ENCODE data around the gene CEACAM16.
A peak's percentile ranks its signal among the peaks of the same experiment; 100 is the strongest.

CEACAM16 gene

GRCh38 chr19:44726465-44726864 is 27.5 kb downstream of the CEACAM16 start:
- DNase-seq, result no peak

DNA sequence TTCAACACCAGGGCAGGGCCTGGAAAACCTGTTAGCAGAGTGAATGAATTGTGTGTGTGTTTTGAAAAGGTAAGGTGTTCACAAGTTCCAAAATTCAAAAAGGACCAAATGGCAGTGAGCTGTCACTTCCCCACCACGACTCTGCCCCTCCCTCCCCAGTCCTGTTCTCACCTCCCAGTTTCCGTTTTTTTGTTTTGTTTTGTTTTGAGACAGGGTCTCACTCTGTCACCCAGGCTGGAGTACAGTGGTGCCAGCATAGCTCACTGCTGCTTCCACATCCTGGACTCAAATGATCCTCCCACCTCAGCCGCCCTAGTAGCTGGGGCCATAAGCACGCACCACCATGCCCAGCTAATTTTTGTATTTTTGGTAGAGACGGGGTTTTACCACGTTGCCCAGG is 29.2 kb downstream of the CEACAM16 start:
- no peak for DNase-seq

DNA sequence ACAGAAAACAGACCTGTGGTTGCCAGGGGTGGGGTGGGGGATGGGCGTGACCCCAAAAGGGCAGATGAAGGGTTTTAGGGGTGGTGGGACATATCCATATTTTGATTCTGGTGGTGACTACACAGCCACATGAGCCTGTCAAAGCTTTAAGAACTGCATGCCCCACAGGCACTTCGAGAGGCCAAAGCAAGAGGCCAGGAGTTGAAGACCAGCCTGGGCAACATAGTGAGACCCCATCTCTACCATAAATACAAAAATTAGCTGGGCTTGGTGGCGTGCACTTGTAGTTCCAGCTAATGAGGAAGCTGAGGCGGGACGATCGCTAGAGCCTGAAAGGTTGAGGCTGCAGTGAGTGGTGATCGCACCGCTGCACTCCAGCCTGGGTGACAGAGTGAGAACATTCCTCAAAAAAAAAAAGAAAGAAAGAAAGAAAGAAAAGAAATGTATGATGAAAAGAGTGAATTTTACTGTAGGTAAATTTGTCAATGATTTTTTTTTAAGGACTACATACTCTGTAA is 30.6 kb downstream of the CEACAM16 start:
- DNase-seq, result no peak

GRCh38 chr19:44731081-44731480 is 32.1 kb downstream of the CEACAM16 start:
- DNase-seq, result no peak

GRCh38 chr19:44731622-44732021 is 32.7 kb downstream of the CEACAM16 start:
- no peak for DNase-seq

DNA sequence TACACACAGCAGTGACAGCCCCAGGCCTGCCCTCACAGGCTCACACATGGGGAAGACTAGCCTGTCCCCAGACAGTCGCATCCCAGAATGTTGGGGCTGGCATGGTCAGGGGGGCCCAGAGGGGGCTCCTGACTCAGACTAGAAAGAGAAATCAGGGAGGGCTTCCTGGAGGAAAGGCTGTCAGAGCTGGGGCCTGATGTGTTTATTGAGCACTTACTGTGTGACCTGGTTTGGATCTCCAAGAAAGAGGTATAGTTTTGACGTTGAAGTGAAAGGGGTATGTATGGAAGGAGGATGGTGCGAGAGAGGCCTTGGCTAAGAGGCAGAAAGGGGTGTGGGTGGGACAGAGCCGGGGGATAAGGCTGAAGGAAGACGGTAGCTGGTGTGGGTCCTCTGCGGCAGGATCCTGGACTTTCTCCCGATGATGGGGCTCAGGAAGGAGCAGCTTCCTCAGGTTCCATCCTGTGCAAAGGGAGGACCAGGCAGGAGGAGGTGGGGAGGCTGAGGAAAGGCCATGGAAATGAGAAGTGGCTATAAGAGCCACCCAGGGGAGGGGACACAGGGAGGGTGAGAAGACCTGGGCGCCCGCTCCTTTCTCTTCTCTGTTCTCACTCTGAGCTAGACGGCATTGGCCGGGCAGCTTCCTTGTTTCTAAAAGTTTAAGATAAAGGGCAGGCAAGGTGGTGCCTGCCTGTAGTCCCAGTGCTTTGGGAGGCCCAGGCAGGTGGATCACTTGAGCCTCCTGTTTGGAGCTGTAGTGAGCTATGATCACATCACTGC is 33.5 kb downstream of the CEACAM16 start:
- no peak for DNase-seq

DNA sequence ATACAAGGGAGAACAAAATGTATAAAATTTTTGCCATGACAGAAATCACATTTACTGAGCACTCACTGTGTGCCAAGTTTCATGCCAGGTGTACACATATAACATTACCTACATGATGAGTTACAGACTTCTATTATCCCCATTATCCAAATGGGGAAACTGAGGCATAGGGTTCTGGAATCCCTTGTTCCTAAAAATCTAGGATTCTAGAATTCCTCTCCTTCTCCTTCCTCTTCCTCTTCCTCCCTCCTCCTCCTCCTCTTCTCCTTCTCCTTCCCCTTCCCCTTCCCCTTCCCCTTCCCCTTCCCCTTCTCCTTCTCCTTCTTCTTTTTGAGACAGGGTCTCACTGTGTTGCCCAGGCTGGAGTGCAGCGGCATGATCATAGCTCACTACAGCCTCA is 35.4 kb downstream of the CEACAM16 start:
- DNase-seq, result no peak

DNA sequence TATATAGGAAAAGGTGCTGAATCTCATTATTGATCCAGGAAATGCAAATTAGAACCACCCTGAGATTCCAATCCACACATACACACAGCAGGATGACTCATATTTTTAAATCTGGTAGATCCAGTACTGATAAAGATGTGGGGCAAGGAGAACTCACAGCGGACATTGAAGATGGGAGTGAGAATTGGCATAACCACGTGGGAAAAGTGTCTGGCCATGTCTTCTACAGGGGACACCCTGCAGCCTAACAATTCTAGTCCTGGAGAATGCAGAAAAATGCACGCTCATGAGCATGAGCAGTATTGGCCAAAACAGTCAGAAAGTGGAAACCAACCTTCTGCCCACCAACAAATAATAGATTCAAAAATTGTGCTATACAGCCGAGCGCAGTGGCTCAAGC is 36.1 kb downstream of the CEACAM16 start:
- DNase-seq, result no peak

DNA sequence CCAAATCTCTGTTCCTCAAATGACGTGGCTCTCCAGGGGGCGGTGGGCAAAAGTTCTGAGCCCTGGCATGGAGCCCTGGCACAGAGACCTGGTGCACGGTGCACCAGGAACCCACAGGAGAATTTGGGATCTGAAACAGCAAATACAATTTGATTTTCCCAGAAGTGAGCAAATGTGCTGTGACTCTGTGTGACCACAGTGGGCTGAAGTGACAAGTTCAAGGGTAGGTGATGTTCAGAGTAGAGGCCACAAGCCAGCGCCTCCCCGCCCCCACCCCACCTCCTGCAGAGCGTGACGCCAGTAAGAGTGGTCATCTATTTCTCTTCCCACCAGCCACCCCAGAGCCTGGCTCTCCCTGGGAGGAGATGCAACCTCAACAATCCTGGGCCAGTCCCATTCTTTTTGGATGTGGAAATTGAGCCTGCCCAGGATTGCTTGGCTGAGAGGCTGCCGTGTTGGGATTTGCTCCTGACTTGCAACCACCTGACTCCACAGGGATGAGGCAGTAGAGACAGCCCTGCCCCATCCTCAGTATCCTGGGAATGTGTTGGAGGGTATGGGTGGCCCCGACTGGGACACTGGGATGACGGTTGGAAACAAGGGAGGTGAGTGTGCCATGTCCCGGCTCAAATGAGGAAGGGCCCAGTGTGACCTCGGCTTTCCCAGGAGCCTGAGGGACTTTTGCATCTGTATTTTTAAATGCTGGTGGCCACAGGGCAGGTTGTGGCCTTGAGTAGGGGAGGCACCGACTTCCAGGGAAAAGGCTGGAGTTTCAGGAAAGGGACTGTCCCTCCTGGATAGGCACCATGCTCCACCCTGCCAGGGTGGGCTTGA is 38.5 kb downstream of the CEACAM16 start:
- no peak for DNase-seq

- DNase-seq, result no peak
Measured at GRCh38 chr19:44738136-44738535, 39.2 kb downstream of the CEACAM16 start.

DNA sequence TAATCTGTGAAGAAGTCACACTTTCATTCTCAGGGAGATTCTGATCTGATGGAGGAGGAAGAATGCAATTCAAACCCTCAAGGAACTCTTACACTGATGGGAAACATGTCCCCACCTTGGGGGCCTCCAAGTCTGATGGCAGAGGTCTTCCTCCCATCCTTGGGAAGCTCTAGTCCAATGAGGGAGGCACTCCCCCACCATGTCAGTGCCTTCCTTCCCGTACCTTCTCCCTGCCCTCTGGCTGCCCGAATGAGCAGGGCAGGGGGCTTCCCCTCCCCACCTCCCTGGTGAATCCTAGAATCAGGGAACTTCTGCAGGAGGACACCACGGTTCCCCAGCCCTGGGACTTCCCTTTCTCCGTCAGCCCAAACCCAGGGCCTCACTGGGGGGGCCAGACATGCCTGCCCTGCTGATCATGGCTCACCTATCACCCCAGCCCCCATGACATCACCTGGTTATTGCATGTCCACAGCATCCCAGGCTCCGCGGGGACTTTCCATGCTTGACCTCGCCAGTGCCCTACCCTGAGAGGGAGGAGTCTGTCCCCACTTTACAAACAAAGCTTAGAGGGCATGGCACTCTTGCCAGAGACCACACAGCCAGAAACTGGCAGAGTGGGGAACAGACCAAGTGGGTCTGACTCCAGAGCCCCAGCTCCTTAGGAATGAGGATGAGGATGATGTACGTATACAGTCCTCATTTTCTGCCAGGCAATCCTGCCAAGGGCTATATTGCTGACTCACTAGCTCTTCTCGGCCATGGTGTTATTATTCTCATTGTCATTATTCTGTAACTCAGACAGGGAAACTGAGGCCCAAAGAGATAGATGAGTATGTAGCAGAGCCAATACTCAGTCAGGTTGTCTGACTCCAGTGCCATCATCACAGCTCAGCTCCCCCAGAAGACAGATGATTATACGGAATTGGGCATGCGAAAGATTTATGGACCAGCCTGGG is 39.9 kb downstream of the CEACAM16 start:
- no peak for DNase-seq

DNA sequence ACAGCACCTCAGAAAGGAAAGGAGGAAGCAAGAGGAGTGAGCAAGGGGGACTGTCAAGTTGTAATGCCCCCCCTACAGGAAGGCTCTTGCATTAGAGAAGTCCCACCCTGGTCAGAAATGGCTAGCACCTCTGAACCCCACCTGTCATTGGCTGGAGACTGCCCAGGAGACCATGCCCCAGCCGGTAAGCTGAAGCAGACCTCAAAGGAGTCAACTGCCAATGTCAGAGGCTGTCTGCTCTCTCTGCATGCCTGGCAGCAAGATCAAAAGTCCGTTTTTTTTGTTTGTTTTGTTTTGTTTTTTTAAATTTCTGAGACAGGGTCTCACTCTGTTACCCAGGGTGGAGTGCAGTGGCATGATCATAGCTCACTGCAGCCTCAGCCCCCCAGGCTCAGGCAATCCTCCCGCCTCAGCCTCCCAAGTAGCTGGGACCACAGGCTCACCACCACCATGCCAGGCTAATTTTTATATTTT is 41.4 kb downstream of the CEACAM16 start:
- DNase-seq, result no peak

DNA sequence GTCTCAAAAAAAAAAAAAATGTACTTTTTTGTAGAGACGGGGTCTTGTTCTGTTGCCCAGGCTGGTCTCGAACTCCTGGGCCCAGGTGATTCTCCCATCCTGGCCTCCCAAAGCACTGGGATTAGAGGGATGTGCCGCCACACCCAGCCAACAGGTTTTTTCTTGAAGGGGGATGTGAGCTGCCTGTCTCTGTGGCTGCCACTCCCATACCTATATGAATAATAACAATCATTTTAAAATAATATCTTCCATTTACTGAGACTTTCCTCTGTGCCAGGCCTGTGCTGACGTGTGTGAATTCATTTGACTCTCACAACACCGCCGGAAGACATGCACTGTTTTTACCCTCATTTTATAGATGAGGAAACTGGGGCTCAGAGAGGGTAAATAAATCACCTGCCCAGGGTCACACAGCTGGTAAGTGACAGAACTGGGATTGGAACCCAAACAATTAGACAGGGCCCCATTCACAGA is 42.3 kb downstream of the CEACAM16 start:
- DNase-seq, result no peak

DNA sequence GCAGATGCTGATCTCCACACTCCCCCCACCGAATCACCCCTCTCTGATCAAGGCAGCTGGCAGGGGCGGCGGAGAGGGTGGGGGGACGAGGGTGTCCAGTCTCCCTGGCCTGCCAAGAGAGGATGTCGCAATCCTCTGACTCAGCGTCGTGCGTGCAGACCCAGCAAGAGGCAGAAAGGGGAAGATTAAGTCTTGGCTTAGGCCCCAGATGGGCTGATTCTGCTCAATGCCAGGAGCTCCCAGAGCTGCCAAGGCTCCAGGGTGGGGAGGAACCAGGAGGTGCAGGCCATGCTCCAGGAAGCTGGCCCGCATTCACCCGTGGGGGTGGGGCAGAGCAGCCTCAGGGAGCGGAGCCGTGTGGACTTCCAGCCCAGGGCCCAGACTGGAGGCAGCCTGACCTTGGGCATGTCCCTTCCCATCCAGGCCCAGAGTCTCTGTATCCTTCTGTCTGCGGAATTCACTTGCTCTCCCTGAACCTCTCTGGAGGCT is 42.9 kb downstream of the CEACAM16 start:
- peak; percentile 32 for DNase-seq

GRCh38 chr19:44742330-44743061 is 43.5 kb downstream of the CEACAM16 start:
- DNase-seq, result no peak

- no peak for DNase-seq
Measured at GRCh38 chr19:44744871-44745332, 46.0 kb downstream of the CEACAM16 start.

DNA sequence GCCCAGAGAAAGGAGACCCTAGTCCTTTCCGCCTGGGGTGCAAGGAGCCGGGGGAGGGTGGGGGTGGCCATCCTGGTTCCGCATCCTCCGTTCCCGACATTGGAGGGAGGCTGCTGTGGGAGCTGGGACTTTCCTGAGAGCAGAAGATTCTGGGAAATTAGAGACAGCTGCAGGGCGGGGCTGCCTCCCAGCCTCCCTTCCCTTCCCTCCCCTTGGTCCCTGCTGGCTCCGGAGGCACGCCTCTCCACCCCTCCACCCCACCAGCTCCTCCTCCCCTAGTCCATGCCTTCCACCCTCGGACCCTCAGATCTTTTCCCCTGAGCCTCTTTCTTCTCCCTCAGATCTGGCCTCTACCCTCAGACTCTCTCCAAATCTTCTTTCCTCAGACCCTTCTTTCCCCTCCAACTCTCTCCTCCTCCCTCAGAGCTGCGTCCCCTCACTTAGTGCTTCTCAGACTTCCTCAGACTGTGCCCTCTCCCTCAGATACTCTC is 46.4 kb downstream of the CEACAM16 start:
- peak; percentile 21 for DNase-seq

DNA sequence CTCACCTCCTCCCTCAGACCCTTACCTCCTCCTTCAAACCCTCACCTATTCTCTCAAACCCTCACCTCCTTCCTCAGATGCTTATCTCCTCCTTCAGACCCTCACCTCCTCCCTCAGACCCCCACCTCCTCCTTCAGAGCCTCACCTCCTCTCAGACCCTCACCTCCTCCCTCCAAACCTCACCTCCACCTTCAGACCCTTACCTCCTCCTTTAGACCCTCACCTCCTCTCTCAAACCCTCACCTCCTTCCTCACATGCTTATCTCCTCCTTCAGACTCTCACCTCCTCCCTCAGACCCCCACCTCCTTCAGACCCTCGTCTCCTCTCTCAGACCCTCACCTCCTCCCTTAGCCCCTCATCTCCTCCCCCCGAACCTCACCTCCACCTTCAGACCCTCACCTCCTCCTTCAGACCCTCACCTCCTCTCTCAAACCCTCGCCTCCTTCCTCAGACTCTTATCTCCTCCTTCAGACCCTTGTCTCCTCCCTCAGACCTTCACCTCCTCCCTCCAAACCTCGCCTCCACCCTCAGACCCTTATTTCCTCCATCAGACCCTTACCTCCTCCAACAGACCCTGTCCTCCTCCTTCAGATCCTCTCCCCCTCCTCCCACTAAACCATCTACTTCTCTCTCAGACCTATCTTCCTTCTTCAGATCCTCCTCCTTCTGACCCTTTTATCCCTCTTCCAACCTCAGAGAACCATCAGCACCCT is 47.1 kb downstream of the CEACAM16 start:
- DNase-seq, result no peak

DNA sequence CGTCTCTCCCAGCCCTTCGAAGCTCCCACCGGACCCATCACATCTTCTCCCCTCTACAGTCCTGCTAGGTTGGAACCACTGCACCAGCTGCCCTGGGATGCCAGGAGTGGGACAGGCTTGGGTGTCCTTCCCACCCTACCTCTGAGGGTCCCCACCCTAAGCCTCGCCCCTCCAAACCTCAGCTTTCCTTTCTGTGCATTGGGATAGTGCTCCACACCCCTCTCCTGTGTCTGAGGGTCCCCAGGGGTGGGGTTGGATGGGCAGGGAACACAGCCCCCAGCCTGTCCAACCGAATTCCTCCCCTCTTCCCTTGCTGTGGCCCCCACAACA is 47.6 kb downstream of the CEACAM16 start:
- DNase-seq, result no peak

DNA sequence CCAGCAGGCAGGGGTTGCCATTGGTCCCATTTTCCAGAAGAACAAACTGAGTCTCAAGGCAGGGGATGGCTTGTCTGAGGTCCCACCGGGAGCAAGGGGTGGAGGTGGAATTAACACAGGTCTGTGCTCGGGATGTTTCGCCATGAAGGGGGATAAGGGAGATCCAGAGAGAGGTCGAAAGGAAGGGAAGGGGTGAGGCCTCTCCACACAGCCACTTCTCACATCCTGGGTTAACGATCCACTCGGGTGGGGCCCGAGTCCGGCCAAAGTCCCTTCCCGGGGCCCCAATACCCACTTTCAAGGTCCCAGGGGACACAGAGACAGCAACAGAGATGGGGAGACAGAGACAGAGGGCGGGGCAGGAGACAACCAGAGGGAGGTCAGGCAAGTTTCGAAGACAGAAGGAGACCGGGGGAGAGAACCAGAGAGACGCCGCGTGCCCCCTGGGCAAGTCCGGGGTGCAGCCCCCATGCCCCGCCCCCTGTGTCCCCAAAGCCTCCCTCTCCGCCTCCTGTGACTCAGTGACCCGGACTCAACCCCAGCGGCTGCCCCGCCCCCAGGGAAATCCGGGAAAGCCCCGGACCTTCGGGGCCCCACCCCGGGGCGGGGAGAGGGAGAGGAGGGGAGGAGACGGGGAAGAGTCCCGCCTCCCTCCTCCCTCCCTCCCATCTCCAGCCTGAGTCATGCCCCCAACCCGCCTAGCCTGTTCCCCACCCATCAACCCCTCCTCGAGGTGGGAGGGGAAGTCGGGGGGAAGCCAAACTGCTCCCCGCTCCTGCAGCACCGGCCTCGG is 48.2 kb downstream of the CEACAM16 start:
- peak; percentile 54 for DNase-seq
